ENCODE measurements around the gene NODAL.

NODAL gene

GRCh38 chr10:70432561-70433263 lies 8.8 kb downstream of the NODAL start:
- DNase-seq: no peak

DNA sequence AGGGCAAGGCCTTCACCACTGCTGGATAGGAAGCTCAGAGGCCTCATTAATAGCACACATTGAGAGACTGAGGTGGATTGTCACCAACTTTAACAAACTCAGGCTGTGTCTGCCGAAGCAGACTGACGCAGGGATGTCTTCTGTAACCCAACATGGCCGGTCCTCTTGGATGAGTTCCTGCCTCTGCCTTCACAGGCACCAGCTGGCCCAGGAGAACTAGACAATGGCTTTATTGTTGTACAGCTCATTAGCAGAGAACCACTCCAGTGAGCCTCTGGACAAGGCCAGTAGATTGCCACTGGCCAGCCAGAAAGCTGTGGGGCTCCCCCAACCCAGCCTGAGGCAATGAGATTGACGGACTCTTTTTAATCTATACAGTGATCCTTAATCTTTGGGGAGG lies 9.4 kb downstream of the NODAL start:
- DNase-seq: no peak

- no peak for DNase-seq
These were observed 10.7 kb downstream of the NODAL start for GRCh38 chr10:70430493-70431445.

- DNase-seq: no peak
These were observed 14.7 kb downstream of the NODAL start for GRCh38 chr10:70426823-70427222.

DNA sequence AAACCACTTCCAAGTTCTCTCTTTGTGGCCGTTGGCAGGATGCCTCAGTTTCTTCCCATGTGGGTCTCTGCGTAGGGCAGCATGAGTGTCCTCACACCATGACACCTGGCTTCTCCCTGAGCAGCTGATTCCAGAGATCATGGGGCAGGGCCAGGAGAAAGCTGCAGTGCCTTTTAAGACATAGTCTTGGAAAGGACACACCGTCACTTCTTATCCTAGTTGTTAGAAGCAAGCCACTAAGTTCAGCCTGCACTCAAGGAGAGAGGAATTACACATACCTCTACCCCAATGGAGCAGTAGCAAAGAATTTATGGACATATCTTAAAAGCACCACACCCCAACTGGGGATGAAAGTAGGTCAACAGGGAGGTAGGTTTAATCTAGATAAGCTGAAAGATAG lies 16.4 kb downstream of the NODAL start:
- no peak for DNase-seq

GRCh38 chr10:70424320-70424719 lies 17.2 kb downstream of the NODAL start:
- no peak for DNase-seq

GRCh38 chr10:70418713-70419112 lies 22.8 kb downstream of the NODAL start:
- no peak for DNase-seq

GRCh38 chr10:70418229-70418628 lies 23.3 kb downstream of the NODAL start:
- DNase-seq: no peak

- DNase-seq: no peak
These were observed 23.9 kb downstream of the NODAL start for GRCh38 chr10:70417568-70417967.

GRCh38 chr10:70412356-70412755 lies 29.1 kb downstream of the NODAL start:
- DNase-seq: no peak

GRCh38 chr10:70410608-70411007 lies 30.9 kb downstream of the NODAL start:
- DNase-seq: no peak

DNA sequence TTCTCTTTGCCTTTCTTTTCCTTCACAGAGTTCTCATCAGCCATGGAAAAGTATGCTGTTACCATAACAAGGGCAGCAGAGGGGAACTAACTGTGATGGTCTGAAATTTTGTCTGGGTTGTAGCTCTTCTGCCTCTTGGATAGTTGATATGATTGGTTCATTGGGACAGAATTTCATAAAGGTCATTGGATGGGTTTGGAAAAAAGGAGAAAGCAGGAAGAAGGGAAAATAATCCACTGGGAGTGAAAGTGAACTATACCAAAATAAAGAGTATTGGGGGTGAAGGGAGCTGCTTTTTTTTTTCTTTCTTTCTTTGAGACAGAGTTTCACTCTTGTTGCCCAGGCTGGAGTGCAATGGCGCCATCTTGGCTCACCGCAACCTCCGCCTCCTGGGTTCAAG lies 31.7 kb downstream of the NODAL start:
- DNase-seq: no peak

GRCh38 chr10:70405037-70405824 lies 36.2 kb downstream of the NODAL start:
- peak; percentile 54 for DNase-seq

- no peak for DNase-seq
These were observed 36.8 kb downstream of the NODAL start for GRCh38 chr10:70404787-70405036.

DNA sequence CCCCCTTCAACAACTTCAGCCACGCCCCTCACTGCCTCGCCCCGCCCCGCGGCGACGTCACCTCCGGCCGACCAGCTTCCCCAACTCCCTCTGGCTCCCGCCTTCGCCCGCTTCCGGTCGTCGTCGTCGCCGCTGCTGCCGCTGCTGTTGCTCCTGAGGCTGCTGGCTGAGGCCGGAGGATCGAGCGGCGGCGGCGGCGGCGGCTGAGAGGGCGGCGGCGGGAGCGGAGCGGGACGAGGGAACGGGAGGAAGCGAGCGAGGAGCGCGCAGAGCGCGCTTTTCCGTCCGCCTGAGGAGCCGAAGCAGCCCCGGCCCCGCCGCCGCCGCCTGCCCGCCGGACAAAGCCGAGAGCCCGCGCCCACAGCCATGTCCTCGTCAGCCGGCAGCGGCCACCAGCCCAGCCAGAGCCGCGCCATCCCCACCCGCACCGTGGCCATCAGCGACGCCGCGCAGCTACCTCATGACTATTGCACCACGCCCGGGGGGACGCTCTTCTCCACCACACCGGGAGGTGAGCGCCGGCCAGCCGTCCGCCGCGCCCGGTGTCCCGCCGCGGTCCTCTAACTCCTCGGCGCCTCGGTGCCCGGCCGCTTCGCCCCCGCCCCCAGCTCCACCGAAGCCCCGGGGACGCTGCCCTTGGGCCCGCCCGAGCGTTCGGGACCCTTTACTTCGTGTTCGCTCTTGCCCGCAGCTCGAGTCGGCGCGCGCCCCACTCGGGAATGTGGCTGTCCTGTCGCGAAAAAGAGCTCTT lies 37.3 kb downstream of the NODAL start, which contains the start of gene EIF4EBP2:
EIF4EBP2 (plus strand) TSS at position 110 of the 751 bp plus-strand sequence; CDS start at position 367, 257 bp downstream.
- DNase-seq: peak; percentile 94

DNA sequence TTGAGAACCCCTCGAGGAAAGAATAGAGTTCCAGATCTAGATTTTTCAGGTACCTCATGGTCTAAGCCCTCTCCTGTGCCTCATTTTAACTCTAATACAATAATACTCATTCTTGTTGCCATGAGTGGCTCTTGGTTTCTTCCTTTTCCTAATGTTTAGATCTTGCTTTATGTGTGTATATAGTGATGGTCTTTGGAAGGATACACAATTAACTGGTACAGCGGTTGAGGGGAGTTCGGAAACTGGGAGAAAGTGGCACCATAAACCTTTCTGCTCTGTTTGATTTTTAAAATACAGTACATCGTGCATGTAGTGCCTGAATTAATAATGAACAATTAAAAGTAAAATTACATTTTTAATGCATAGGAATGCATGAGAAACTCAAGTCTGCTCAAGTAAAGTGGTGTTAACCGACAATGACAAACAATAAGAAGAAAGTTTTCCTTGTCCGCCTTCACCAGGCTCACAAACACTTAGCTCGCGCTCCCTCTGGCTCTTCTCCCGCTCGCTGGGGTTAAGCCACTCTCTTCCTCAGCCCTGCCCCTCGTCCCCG lies 37.9 kb downstream of the NODAL start:
- DNase-seq: no peak

GRCh38 chr10:70399177-70399576 lies 42.3 kb downstream of the NODAL start:
- no peak for DNase-seq

DNA sequence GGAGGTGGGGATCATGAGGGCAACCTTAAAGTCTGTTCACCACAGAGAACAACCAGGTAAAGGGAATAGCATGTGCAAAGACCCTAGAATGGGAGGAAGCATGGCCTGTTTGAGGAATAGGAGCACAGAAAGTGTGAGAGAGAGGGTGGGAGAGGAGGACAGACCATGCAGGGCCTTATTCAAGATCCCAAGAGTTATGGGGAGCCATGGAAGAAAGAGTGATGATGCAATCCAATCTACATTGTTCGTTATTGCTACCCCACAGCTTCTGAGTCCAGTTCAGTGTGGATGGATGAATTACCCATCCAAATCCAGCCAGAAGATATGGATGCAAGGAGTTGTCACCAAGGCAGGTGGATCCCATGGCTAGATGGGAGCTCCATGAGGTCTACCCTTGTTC lies 45.3 kb downstream of the NODAL start:
- DNase-seq: no peak

DNA sequence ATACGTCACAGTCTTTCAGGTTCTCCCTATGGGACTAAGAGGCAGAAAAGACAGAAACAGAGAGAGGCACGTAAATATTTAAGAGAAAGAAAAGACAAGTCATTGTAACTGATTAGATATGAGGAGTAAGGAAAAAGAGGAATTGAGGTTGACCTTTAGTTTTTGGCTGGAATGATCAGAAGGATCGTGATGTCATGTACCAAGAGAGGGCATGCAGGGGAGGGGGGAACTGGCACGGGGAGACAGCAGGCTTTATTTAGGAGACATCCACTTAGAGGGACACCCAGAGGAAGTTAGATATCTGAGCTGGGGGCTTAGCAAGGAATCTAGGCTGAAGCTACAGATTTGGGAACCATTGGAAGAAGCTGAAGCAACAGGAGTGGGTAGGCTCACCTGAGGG lies 49.8 kb downstream of the NODAL start:
- DNase-seq: no peak
